Keratinocyte (primary cell): ENCODE results near the gene BRINP3. TPM values are rescaled to one million over a fixed set of nuclear protein-coding genes. Genes with fewer than 3 reads are reported as not detected.

Experiments used
- DNase-seq: peaks from one replicate; pipeline ENCODE4 v3.0.0-alpha.2; 2011; ENCODE audit warnings: low read depth, missing footprints, low spot score
- FAIRE-seq: peaks from 2 replicates; lab custom pipeline; 2011; peaks lifted over from hg19 to GRCh38; lab: Jason Lieb, UNC
- H2AFZ ChIP-seq: 2 replicates; pipeline ENCODE4 v1.6.0; 2012; ENCODE audit warnings: low read length, control low read depth, inconsistent platforms; ENCODE audit not compliant: control insufficient read depth
- H3K27ac ChIP-seq: 2 replicates; pipeline ENCODE4 v1.5.1; 2011; ENCODE audit warnings: low read length; ENCODE audit not compliant: control insufficient read depth, insufficient read depth
- H3K27me3 ChIP-seq: 3 replicates; pipeline ENCODE4 v1.6.0; 2011; ENCODE audit warnings: low read length; ENCODE audit not compliant: control insufficient read depth, insufficient read depth; ENCODE audit errors: extremely low read depth
- H3K36me3 ChIP-seq, 2 experiments: 2 replicates in 1 of 2; 3 replicates in 1 of 2; pipeline ENCODE4 v1.5.1; 2011; ENCODE audit warnings: low read length in 2 of 2, mild to moderate bottlenecking in 1 of 2; ENCODE audit not compliant: control insufficient read depth in 2 of 2, insufficient read depth in 2 of 2; ENCODE audit errors: extremely low read depth in 1 of 2
- H3K4me1 ChIP-seq: 3 replicates; pipeline ENCODE4 v1.5.1; 2011; ENCODE audit warnings: low read length; ENCODE audit not compliant: control insufficient read depth, insufficient read depth; ENCODE audit errors: extremely low read depth
- H3K4me2 ChIP-seq: 3 replicates; pipeline ENCODE4 v1.6.0; 2011; ENCODE audit warnings: low read depth, low read length; ENCODE audit not compliant: control insufficient read depth, insufficient read depth; ENCODE audit errors: extremely low read depth
- H3K4me3 ChIP-seq, 3 experiments: fragments of 200-600 bp in 1 of 3; sonication (generic) in 1 of 3; 2 replicates in 2 of 3; 3 replicates in 1 of 3; pipeline ENCODE4 v1.5.1; 2011 to 2016; ENCODE audit warnings: low read length in 3 of 3, mild to moderate bottlenecking in 3 of 3, control low read depth in 2 of 3, inconsistent platforms in 1 of 3, low read depth in 1 of 3, mixed read lengths in 1 of 3, mixed run types in 1 of 3, moderate library complexity in 1 of 3; ENCODE audit not compliant: control insufficient read depth in 2 of 3, insufficient read depth in 2 of 3; ENCODE audit errors: extremely low read depth in 1 of 3
- H3K79me2 ChIP-seq: 2 replicates; pipeline ENCODE4 v1.6.0; 2012; ENCODE audit warnings: low read length; ENCODE audit not compliant: control insufficient read depth, insufficient read depth
- H3K9ac ChIP-seq: 3 replicates; pipeline ENCODE4 v1.6.0; 2011; ENCODE audit warnings: low read length; ENCODE audit not compliant: control insufficient read depth, insufficient read depth; ENCODE audit errors: extremely low read depth
- H3K9me1 ChIP-seq: 3 replicates; pipeline ENCODE4 v1.6.0; 2011; ENCODE audit warnings: low read length; ENCODE audit not compliant: control insufficient read depth, insufficient read depth; ENCODE audit errors: extremely low read depth
- H3K9me3 ChIP-seq: 2 replicates; pipeline ENCODE4 v1.5.1; 2012; ENCODE audit warnings: low read depth, low read length; ENCODE audit not compliant: control insufficient read depth
- H4K20me1 ChIP-seq: 3 replicates; pipeline ENCODE4 v1.6.0; 2011; ENCODE audit warnings: low read length; ENCODE audit not compliant: control insufficient read depth, insufficient read depth; ENCODE audit errors: extremely low read depth
- EZH2 ChIP-seq: IDR thresholded peaks from one replicate; pipeline ENCODE4 v1.6.1; 2012; ENCODE audit warnings: inconsistent platforms, mild to moderate bottlenecking, low read length, moderate library complexity
- dilution Hi-C: fragments of 300-500 bp; cut with MboI; formaldehyde crosslinking; loops from one replicate; pipeline ENCODE4 v1.7.0; 2020; ENCODE audit warnings: low sequenced_read_pairs; ENCODE audit not compliant: extremely low pct_ligation_motif_present
- polyA plus RNA-seq, 5 experiments: library from polyadenylated mRNA; depleted of rRNA in 3 of 5; stranded (reverse) in 3 of 5; stranded (forward) in 1 of 5; unstranded in 1 of 5; fragments of >200 nt; gene quantifications; 1 replicate in 1 of 5; 2 replicates in 3 of 5; 3 replicates in 1 of 5; pipeline versions ENCODE4 v1.2.1 to v1.2.3, GENCODE V29; 2011 to 2012; ENCODE audit warnings: missing spikeins in 2 of 5, low read depth in 1 of 5, low replicate concordance in 1 of 5
- TF ChIP-seq, protein P1 (sequence below), 3 experiments: IDR thresholded peaks in 1 of 3; conservative IDR thresholded peaks in 1 of 3; optimal IDR thresholded peaks in 1 of 3; 2 replicates in 2 of 3; 3 replicates in 1 of 3; pipeline versions ENCODE3 to v1.5.1; 2011; ENCODE audit warnings: low read length in 3 of 3, mild to moderate bottlenecking in 3 of 3, moderate library complexity in 2 of 3, control low read depth in 1 of 3, inconsistent platforms in 1 of 3; ENCODE audit not compliant: insufficient read depth in 2 of 3; ENCODE audit errors: extremely low read depth in 1 of 3

BRINP3 gene
- polyA plus RNA-seq, 1 donor (not counting 4 experiments of a cell fraction or from before 2014, with no cell fraction given), result not detected

DNA sequence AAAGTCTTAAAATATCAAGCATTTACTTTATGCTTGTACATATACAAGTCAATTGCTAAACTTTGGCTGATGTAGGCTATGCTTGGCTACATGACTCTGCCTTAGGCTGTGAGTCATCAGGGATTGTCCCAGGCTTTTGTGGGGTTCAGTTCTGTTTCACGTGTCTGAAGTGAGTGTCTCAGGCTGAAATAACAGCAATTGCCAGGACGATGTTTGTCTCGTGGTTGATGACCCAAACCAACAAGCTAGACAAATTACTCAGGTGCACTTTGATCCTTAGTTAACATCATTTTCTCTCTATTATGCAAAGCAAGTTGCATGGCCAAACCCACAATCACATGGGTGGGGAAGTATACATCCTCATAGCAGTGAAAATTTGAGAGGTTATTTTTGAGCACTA, 410.1 kb downstream of the BRINP3 start:
- Histone ChIP-seq H3K36me3 (no peaks in the 10 kb centered on the region), H2AFZ (no peak overlapping the region), H3K79me2 (no peaks in the 10 kb centered on the region), H3K9me1 (no peaks in the 10 kb centered on the region), H3K27ac (no peak overlapping the region), H3K9me3 (no peaks in the 10 kb centered on the region), H3K27me3 (no peaks in the 10 kb centered on the region), H3K9ac (no peak overlapping the region), H3K4me1 (no peaks in the 10 kb centered on the region), H3K4me2 (no peak overlapping the region), H4K20me1 (no peaks in the 10 kb centered on the region), H3K4me3 (no peak overlapping the region)
- no peak for FAIRE-seq
- no peak for TF ChIP-seq EZH2
- TF ChIP-seq, protein P1, sequence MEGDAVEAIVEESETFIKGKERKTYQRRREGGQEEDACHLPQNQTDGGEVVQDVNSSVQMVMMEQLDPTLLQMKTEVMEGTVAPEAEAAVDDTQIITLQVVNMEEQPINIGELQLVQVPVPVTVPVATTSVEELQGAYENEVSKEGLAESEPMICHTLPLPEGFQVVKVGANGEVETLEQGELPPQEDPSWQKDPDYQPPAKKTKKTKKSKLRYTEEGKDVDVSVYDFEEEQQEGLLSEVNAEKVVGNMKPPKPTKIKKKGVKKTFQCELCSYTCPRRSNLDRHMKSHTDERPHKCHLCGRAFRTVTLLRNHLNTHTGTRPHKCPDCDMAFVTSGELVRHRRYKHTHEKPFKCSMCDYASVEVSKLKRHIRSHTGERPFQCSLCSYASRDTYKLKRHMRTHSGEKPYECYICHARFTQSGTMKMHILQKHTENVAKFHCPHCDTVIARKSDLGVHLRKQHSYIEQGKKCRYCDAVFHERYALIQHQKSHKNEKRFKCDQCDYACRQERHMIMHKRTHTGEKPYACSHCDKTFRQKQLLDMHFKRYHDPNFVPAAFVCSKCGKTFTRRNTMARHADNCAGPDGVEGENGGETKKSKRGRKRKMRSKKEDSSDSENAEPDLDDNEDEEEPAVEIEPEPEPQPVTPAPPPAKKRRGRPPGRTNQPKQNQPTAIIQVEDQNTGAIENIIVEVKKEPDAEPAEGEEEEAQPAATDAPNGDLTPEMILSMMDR (optimal IDR thresholded peaks at IDR 0.05 in 1 of 3, IDR thresholded peaks at IDR 0.05 in 1 of 3, conservative IDR thresholded peaks at IDR 0.05 in 1 of 3; ENCODE audit: extremely low read depth in 1 of 3, insufficient read depth in 2 of 3, low read length in 3 of 3), result no peak
- dilution Hi-C loops, result no loop called here
- no peak for DNase-seq

DNA sequence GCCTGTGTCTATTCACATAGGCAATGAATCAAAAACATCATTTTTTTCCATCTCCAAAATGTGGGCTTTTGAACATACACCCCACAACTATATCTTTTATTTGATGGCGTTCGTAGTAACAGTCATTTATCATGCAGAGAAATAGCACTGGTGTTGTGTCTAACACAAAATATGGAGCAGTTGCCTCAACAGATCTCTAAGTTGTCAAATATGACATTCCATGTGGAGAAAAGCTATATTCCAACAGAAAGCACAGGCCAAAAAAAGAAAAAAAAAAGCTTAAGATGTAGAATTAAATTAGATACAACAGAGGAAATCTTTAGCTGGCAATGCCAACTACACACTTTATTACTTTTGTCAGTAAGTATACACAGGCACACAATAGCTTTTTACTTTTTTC, 411.7 kb downstream of the BRINP3 start:
- no peak overlapping the region for H3K27ac ChIP-seq
- H3K9me3 ChIP-seq, result no peaks in the 10 kb centered on the region
- no peaks in the 10 kb centered on the region for H3K4me1 ChIP-seq
- no peaks in the 10 kb centered on the region for H4K20me1 ChIP-seq
- H2AFZ ChIP-seq, result no peak overlapping the region
- DNase-seq (no peak), FAIRE-seq (no peak)
- dilution Hi-C loops, result no loop called here
- no peaks in the 10 kb centered on the region for H3K79me2 ChIP-seq
- TF ChIP-seq, protein P1 (optimal IDR thresholded peaks at IDR 0.05 in 1 of 3, IDR thresholded peaks at IDR 0.05 in 1 of 3, conservative IDR thresholded peaks at IDR 0.05 in 1 of 3; ENCODE audit: extremely low read depth in 1 of 3, insufficient read depth in 2 of 3, low read length in 3 of 3), result no peak
- no peak for TF ChIP-seq EZH2
- H3K36me3 ChIP-seq, result no peaks in the 10 kb centered on the region
- no peak overlapping the region for H3K4me3 ChIP-seq
- no peaks in the 10 kb centered on the region for H3K9me1 ChIP-seq
- H3K9ac ChIP-seq, result no peak overlapping the region
- no peak overlapping the region for H3K4me2 ChIP-seq
- H3K27me3 ChIP-seq, result no peaks in the 10 kb centered on the region
